HG03045 (cell line): ENCODE data around the gene SBNO1.
A peak's percentile ranks its signal among the peaks of the same experiment; 100 is the strongest.
"Not testable (repeated sequence)": the region's sequence is repeated elsewhere in the genome, so short reads cannot be mapped to it uniquely, and the experiment has no call there.

Source experiments
- ATAC-seq: cut with Tn5 transposase; IDR thresholded peaks from one replicate; pipeline ENCODE4 v1.9.1; 2021; ENCODE audit warnings: mild to moderate bottlenecking, moderate library complexity; ENCODE audit not compliant: unreplicated experiment

The SBNO1 gene

DNA sequence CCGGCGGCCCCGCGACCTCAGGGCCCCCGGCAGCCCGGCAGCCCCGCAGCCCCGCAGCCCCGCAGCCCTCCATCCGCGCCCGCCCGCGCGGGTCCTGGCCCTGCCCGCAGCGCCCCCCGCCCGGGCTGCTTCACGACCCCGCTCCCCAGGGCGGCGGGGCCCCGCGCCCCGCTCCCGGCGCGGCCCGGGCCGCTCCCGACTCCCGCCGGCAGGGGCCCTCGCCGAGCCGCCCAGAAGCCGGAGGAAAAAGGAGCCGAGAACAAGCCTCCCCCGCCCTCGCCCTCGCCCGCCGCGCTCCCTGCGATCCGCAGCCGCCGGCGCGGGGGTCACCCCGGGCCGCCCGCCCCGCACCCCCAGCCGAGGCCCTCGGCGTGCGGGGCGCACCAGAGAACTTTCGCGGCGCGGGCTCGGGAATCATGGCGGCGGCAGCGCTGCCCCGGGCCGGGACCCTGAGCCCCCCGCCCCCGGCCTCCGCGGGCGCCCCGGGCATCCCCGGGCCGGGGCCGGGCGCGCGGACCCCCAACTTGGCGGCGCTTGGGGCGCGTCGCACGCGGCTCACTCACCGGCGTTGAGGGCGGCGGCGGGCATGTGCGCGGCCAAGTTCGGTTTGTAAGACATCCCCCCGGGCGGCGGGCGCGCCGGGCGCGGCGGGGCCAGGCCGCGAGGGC lies 93.5 kb downstream of the SBNO1 start:
- ATAC-seq, result peak; percentile 66

- peak; percentile 18 for ATAC-seq
These were observed 94.2 kb downstream of the SBNO1 start for GRCh38 chr12:123270214-123271000.

DNA sequence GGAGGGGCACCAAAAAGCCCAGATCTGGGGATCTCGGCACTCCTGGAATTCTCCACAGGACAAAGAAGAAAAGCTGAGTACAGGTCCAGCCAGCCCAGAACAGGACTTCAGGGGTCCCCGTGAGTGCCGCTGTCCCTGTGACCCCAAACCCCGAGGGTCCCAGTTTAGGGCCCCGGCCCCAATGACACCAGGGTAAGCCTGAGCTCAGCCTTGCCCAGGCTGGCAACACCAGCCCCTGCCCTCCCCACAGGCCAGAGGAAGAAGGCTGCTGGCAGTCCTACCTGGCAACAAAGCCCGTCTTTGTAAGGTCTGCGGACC lies 94.8 kb downstream of the SBNO1 start:
- ATAC-seq, result no peak

DNA sequence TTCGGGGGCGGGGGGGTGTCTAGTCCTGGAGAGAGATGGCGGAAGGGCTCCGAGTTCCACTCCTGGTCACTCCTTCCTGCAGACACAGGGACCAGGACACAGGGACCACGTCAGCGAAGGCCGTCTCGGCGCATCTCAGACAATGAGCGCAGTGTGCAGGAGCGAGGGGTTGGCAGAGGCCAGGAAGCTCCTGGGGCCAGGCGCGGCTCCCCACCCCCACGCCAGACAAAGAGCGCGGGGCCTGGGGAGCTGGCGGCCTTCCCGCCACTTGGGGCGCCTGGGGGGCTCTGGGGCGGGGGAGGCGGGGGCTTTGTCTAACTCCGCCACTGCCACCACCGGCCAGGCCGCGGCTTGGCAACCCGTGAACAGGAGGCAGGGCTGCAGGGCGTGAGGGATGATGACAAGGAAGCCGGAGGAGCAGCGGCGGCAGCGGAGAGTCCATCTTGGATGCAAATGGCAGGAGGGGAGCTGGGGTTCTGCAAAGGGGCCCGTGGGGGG lies 95.2 kb downstream of the SBNO1 start:
- ATAC-seq, result no peak

DNA sequence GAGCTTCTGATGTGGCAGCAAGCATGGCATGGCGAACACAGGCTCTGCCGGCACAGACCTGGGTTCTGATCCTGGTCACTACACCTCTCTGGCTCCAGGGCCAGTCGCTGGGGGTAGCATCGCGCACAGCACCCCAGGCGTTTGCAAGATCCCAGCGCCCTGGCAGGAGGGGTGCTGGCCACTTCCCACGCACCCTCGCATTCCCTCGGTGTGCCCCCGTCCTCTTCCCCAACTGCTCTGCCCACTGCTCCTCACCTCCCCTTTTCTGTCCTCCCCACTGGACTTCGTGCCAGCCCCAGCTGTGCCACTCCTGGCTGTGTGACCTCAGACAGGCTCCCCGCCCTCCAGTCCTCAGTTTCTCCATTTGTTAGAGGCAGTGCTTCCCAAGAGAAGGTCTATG lies 95.8 kb downstream of the SBNO1 start:
- ATAC-seq, result no peak

DNA sequence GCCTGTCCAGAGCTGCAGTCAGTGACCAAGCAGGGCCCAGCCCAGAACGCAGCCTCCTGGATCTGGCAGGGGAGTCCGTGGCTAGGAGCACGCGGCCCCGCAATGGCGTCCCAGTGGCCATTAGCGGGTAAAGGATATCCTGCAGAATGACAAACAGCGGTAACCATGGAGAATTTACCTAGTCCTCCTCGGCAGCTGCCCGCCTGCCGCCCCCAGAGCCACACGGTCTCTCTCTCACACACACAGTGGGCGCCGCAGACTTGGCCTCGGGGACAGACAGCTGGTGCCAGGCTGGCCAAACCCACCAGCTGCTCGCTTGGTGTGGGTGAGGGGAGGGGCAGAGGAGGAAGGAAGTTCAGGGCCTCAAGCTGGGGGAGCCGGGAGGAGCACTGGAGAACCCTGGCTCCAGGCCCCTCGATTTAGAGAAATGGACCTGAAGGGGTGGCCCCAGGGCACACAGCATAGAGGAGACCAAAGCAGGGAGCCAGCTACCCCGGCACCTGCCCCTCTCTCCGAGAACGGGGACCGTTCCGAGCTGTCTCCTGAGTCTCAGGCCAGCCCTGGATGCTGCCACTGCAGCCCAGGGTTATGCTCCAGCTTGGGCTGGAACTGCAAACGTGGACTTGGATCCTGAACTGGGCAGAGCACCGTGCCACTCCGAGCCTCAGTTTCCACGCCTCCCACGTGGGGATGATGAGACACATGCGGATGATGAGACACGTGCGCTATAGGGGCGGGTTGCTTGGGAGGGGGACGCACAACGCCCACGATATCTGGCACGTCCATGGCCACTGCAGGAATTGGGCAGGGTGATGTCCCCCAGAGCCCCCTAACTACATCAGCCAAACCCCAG lies 96.4 kb downstream of the SBNO1 start:
- ATAC-seq, result no peak

- ATAC-seq, result no peak
These were observed 97.2 kb downstream of the SBNO1 start for GRCh38 chr12:123267335-123267920.

DNA sequence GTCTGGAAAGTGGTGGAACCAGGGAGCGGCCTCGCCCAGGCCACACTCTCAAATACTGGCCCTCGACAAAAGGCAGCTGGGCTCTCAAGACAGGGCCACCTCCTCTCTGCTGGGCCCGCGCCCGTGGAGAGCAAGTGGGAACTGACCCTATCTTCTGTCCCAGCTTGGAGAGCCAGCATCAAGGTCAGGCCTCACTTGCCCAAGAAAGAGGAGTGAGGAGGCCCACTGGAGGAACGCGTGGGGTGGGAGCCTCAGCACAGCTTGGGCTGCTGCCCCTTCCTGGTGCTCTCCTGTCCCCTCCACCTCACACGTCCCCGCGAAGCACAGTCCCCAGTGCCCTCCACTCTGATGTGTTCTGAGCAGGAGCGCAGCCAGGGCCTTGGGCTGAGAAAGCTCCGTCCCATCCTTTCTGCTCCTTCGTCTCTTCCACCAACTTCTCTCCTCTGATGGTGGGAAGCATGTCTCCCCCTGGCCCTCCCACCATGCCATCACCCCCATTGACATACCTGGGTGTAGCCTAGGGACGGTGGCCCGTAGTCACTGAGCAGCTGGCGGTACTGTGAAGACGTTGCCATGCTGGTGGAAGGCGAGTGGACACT lies 97.9 kb downstream of the SBNO1 start:
- no peak for ATAC-seq

- ATAC-seq, result no peak
These were observed 98.6 kb downstream of the SBNO1 start for GRCh38 chr12:123265851-123266678.

DNA sequence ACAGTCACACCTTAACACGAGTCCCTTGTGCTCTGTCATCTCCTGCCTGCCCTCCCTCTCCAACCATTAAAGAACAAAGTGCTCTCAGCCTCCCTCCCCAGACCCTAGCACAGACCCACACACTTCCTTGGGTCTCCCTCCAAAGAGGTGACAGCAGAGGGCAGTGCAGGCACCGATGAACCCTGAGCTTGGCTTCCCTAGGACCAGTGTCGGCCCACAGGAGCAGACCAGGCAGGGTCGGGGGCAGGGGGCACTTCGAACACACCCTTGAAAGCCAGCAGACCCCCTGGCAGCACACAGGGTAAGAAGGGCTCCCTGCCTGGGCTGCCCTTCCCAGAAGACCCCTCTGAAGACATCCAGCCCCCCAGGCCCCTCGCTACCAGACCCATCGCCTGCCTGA lies 100.0 kb downstream of the SBNO1 start:
- no peak for ATAC-seq

DNA sequence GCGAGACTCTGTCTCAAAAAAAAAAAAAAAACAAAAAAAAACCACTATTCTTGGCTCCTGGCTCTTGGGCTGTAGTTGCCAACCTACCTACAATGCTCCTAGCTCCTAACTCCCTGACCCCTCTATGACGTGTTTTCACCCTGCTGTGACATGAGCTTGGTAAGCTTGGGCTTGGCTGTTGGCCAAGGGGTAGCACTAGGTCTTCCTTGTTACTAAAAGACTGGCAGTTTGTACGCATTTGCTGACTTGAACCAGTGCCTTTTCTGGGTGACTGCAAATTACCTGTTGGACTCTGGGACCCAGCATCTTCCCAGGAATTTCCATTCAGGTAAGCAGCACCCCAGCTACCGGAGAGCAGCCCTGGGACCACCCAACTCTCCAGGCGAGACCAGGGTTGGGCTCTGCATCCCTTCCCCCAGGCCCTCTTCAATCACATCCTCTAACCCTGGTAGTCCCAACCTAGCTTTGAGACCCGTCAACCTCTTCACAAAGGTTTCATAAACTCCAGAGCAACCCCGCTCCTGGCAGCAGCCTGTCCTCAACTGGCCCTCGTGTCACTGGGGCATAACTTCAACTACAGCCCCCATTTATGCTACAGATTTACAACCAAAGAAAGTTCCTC lies 101.3 kb downstream of the SBNO1 start:
- no peak for ATAC-seq

GRCh38 chr12:123261196-123261595 lies 103.5 kb downstream of the SBNO1 start:
- ATAC-seq, result no peak

- no peak for ATAC-seq
These were observed 104.6 kb downstream of the SBNO1 start for GRCh38 chr12:123260081-123260480.

DNA sequence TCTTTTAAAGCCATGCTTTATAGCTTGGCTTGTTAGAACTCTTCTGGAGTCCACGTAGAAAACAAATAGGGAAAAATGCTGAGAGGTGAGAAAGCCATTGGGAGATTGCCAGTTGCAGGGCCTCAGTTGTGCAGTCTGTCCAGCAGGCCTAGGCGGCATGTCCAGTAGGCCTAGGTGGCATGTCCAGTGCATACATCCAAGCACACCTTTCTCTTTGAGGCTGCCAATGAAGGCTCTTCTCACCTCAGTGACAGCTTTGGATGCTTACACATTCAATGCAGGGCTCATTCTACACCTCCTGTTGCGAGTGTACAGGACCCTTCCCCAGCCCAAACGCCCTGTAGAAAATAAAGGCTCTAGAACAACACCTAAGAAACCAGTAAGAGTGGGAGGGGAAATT lies 106.1 kb downstream of the SBNO1 start:
- no peak for ATAC-seq

- ATAC-seq, result no peak
These were observed 109.7 kb downstream of the SBNO1 start for GRCh38 chr12:123254853-123255446.

GRCh38 chr12:123253641-123254459 lies 110.8 kb downstream of the SBNO1 start:
- no peak for ATAC-seq

DNA sequence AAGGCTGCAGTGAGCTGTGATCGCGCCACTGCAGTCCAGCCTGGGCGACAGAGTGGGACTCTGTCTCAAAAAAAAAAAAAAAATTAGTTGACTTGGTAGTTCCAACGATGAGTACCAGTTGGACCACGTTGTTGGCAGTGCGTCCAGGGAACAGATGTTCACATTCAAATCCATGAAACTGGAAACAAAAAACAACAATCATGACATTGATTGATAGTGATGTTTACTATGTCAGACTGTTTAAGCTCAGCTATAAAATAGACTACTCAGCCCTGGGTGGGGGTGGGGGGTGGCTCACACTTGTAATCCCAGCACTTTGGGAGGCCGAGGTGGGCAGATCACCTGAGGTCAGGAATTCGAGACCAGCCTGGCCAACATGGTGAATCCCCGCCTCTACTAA lies 112.3 kb downstream of the SBNO1 start:
- ATAC-seq, result not testable (repeated sequence)

GRCh38 chr12:123251403-123252076 lies 113.1 kb downstream of the SBNO1 start:
- ATAC-seq, result no peak
